GM23338 (cell line): ENCODE measurements around the gene CMBL. TPM values are rescaled to one million over a fixed set of nuclear protein-coding genes. Genes with fewer than 3 reads are reported as not detected.

ENCODE experiments used
- JUNB ChIP-seq: IDR thresholded peaks from one replicate; pipeline ENCODE4 v1.6.1; 2016; ENCODE audit warnings: antibody characterized with exemption; ENCODE audit not compliant: unreplicated experiment
- POLR2AphosphoS5 ChIP-seq: IDR thresholded peaks from 2 replicates; pipeline ENCODE4 v1.6.1; 2016; ENCODE audit warnings: antibody characterized with exemption, low read depth
- STAT1 ChIP-seq: IDR thresholded peaks from one replicate; pipeline ENCODE4 v1.6.1; 2016; ENCODE audit warnings: antibody characterized with exemption; ENCODE audit not compliant: unreplicated experiment
- ZNF114 ChIP-seq: fragments of 250-450 bp; sonication (Bioruptor Pico); IDR thresholded peaks from 2 replicates; pipeline ENCODE4 v1.5.0; 2020; ENCODE audit warnings: mild to moderate bottlenecking, moderate library complexity
- ZNF331 ChIP-seq: fragments of 250-450 bp; sonication (Bioruptor Pico); IDR thresholded peaks from 2 replicates; pipeline ENCODE4 v1.5.0; 2020; ENCODE audit warnings: low read depth, mild to moderate bottlenecking, moderate library complexity
- polyA plus RNA-seq: library from polyadenylated mRNA; unstranded; fragments of >200 nt; fragmentation: Nextera tagmentation; extraction: Ambion mirVana; gene quantifications from 2 replicates; pipeline ENCODE4 v1.2.1, GENCODE V29; 2016
- total RNA-seq: library from RNA; depleted of rRNA; stranded (reverse); fragments of >200 nt; shearing (Covaris generic); gene quantifications from 2 replicates; pipeline ENCODE4 v1.2.3, GENCODE V29; 2014
- TF ChIP-seq, protein P1 (sequence below): fragments of 250-450 bp; sonication (Bioruptor Pico); IDR thresholded peaks from 2 replicates; pipeline ENCODE4 v1.5.0; 2020; ENCODE audit warnings: mild to moderate bottlenecking, moderate library complexity
- TF ChIP-seq, protein P2 (sequence below): IDR thresholded peaks from one replicate; pipeline ENCODE4 v1.6.1; 2018; ENCODE audit warnings: antibody characterized with exemption; ENCODE audit not compliant: unreplicated experiment

Gene CMBL
- total and polyA plus RNA-seq, 2 experiments from 2014 or later = 13.2 to 24.1 TPM

DNA sequence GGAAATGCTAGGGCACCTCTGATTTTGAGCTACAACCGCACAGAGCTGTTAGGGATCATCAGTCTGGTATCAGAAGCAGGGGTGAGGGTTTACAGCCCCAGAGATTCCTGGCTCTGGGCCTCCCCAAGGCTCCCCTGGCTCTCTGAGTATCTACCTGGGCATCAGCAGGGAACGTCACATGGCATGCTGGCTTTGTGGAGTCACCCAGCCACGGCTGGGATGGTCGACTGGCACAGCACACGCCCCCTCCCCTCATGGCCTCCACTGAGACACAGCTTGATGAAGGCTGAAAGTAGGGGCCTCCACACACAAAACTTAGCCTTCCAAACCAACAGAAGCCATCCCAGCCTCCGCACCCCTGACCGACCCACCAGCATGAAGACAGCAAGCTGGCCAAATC lies 74.7 kb downstream of the CMBL start (continued):
- TF ChIP-seq, protein P1, sequence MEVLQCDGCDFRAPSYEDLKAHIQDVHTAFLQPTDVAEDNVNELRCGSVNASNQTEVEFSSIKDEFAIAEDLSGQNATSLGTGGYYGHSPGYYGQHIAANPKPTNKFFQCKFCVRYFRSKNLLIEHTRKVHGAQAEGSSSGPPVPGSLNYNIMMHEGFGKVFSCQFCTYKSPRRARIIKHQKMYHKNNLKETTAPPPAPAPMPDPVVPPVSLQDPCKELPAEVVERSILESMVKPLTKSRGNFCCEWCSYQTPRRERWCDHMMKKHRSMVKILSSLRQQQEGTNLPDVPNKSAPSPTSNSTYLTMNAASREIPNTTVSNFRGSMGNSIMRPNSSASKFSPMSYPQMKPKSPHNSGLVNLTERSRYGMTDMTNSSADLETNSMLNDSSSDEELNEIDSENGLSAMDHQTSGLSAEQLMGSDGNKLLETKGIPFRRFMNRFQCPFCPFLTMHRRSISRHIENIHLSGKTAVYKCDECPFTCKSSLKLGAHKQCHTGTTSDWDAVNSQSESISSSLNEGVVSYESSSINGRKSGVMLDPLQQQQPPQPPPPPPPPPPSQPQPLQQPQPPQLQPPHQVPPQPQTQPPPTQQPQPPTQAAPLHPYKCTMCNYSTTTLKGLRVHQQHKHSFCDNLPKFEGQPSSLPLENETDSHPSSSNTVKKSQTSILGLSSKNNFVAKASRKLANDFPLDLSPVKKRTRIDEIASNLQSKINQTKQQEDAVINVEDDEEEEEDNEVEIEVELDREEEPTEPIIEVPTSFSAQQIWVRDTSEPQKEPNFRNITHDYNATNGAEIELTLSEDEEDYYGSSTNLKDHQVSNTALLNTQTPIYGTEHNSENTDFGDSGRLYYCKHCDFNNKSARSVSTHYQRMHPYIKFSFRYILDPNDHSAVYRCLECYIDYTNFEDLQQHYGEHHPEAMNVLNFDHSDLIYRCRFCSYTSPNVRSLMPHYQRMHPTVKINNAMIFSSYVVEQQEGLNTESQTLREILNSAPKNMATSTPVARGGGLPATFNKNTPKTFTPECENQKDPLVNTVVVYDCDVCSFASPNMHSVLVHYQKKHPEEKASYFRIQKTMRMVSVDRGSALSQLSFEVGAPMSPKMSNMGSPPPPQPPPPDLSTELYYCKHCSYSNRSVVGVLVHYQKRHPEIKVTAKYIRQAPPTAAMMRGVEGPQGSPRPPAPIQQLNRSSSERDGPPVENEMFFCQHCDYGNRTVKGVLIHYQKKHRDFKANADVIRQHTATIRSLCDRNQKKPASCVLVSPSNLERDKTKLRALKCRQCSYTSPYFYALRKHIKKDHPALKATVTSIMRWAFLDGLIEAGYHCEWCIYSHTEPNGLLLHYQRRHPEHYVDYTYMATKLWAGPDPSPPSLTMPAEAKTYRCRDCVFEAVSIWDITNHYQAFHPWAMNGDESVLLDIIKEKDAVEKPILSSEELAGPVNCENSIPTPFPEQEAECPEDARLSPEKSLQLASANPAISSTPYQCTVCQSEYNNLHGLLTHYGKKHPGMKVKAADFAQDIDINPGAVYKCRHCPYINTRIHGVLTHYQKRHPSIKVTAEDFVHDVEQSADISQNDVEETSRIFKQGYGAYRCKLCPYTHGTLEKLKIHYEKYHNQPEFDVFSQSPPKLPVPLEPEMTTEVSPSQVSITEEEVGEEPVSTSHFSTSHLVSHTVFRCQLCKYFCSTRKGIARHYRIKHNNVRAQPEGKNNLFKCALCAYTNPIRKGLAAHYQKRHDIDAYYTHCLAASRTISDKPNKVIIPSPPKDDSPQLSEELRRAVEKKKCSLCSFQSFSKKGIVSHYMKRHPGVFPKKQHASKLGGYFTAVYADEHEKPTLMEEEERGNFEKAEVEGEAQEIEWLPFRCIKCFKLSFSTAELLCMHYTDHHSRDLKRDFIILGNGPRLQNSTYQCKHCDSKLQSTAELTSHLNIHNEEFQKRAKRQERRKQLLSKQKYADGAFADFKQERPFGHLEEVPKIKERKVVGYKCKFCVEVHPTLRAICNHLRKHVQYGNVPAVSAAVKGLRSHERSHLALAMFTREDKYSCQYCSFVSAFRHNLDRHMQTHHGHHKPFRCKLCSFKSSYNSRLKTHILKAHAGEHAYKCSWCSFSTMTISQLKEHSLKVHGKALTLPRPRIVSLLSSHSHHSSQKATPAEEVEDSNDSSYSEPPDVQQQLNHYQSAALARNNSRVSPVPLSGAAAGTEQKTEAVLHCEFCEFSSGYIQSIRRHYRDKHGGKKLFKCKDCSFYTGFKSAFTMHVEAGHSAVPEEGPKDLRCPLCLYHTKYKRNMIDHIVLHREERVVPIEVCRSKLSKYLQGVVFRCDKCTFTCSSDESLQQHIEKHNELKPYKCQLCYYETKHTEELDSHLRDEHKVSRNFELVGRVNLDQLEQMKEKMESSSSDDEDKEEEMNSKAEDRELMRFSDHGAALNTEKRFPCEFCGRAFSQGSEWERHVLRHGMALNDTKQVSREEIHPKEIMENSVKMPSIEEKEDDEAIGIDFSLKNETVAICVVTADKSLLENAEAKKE (CRISPR knock-in tag) = no peak
- TF ChIP-seq ZNF114 (CRISPR knock-in tag) = no peak
- TF ChIP-seq ZNF331 = no peak
- no peak for TF ChIP-seq STAT1
- no peak for TF ChIP-seq JUNB
- TF ChIP-seq, protein P2, sequence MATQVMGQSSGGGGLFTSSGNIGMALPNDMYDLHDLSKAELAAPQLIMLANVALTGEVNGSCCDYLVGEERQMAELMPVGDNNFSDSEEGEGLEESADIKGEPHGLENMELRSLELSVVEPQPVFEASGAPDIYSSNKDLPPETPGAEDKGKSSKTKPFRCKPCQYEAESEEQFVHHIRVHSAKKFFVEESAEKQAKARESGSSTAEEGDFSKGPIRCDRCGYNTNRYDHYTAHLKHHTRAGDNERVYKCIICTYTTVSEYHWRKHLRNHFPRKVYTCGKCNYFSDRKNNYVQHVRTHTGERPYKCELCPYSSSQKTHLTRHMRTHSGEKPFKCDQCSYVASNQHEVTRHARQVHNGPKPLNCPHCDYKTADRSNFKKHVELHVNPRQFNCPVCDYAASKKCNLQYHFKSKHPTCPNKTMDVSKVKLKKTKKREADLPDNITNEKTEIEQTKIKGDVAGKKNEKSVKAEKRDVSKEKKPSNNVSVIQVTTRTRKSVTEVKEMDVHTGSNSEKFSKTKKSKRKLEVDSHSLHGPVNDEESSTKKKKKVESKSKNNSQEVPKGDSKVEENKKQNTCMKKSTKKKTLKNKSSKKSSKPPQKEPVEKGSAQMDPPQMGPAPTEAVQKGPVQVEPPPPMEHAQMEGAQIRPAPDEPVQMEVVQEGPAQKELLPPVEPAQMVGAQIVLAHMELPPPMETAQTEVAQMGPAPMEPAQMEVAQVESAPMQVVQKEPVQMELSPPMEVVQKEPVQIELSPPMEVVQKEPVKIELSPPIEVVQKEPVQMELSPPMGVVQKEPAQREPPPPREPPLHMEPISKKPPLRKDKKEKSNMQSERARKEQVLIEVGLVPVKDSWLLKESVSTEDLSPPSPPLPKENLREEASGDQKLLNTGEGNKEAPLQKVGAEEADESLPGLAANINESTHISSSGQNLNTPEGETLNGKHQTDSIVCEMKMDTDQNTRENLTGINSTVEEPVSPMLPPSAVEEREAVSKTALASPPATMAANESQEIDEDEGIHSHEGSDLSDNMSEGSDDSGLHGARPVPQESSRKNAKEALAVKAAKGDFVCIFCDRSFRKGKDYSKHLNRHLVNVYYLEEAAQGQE = no peak
- TF ChIP-seq POLR2AphosphoS5 = no peak
